SK-N-DZ (cell line): ENCODE results near the gene ERCC8.

Experiments used
- DNase-seq: peaks from one replicate; pipeline ENCODE4 v3.0.0-alpha.2; 2015; ENCODE audit warnings: low spot score

Gene ERCC8

GRCh38 chr5:60841361-60841760 is 103.5 kb downstream of the ERCC8 start:
- DNase-seq = no peak

DNA sequence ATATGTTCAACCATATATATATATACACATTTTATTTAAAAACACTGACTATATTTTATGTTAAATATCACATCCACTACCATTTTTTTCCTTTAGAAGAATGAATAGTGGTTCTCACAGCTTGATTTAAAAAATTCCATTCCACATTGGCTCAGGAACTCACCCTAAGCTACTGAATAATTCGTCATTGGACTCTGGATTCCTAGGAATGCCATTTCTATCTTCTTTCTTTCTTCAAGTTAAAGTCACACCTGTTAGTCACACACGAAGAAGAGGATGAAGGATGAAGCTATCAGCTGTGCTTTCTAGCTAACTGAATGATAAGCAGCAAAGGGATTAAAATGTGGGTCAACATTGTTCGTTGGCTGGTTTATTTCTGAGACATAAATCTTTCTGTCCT is 108.7 kb downstream of the ERCC8 start:
- no peak for DNase-seq

GRCh38 chr5:60835554-60835953 is 109.3 kb downstream of the ERCC8 start:
- DNase-seq = no peak

- DNase-seq = no peak
Observed at GRCh38 chr5:60833520-60833919, 111.3 kb downstream of the ERCC8 start.

- DNase-seq = no peak
Observed at GRCh38 chr5:60830581-60831127, 114.2 kb downstream of the ERCC8 start.

DNA sequence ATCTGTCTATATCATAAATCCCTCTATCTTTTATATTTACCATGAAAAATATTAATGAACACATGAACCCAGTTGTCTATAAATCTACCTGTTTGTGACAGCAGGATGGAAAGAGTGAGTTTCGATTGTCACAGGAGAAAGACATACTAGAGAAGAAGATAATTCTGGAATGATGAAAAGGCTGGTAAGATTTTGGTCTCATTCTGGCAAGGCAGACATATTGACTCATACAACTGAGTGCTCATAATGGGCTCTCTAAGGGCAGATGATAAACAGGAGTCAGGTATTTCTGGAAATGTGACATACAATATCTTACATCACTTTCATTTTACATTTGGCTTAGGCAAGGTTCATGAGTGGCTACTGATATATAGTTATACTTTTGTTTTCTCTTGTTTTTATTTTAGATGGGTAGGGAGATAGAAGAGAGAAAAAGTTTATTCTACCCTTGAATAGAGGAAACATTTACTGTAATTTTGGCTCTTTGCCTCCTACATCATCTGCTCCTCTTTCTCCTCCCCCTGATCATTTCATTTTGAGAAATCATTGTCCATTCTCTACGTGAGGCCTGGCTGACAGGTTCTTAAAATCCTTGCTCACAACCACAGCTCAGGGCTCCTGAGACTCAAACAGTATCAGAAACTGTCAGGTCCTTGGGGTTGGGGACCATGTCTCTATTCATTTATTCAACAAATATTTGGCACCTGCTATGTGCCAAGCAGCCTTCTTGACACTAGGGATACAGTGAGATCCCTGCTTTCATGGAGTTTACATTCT is 115.2 kb downstream of the ERCC8 start:
- DNase-seq = no peak

GRCh38 chr5:60827201-60827600 is 117.7 kb downstream of the ERCC8 start:
- no peak for DNase-seq

DNA sequence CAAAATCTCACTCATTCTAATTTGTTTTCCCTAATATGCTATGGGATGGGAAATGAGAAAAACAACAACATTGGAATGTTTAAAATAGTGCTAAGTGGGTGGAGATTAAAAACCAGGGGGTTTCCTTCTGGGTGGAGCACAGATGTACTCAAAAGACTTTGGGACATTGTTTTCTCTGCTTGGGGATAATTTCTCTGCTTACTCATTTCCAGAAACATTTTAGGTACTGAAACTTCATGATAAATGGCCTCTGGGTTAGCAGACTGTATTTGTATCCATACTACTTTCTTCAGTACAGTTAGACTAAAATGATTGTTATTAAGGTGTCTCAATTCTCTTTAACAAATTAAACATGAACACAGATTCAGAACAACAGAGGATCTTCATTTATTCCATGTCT is 118.2 kb downstream of the ERCC8 start:
- DNase-seq = no peak
